ENCODE measurements around the gene LIMS1.
"Not testable (repeated sequence)": the region's sequence is repeated elsewhere in the genome, so short reads cannot be mapped to it uniquely, and the experiment has no call there.

DNA sequence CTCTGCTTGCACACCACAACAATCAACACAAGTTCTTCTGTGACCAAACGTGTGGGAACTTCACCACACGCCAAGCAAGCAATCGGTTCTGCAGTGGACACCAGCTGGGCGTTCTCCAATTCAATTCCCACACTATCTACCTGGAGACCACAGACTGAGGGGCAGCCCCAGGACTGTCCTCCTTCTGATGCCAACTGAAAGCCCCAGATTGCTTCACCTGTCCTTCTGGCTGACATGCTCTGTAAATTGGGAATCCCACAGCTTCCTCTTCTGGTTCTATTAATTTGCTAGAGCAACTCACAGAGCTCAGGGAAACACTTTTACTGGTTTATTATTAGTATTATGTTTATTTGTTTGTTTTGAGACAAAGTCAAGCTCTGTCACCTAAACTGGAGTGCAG lies 131.7 kb downstream of the LIMS1 start:
- TF ChIP-seq EZH2 (IDR thresholded peaks at IDR 0.05); POLR2AphosphoS5 (IDR thresholded peaks at IDR 0.05; ENCODE audit: borderline replicate concordance, low read depth, low read length): not testable (repeated sequence)
